CD4-positive, alpha-beta T cell treated with Interleukin-15 for 1 hour (primary cell): ENCODE results near the gene SYNDIG1.

Experiments
- DNase-seq: peaks from one replicate; pipeline ENCODE4 v3.0.0-alpha.2; 2020

SYNDIG1 gene

DNA sequence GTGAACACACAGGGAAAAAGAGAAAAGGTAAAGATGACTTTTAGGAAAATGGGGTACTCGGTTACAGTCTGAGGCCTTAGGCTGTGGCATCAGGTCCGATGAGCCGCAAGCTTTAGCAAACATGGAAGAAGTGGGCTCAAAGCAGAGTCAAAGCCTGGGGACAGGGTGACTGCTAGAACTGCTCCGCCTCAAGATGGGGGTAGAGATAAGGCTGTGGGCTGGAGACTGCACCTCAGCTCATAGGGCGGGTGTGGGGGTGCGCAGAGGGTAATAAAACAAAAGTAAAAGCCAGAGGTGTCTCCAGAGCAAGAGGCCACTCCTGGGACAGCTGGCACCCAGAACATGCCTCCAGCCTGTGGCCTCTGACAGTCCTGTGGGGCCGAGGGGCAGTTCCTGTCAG is 21.3 kb upstream of the SYNDIG1 start:
- DNase-seq = no peak

DNA sequence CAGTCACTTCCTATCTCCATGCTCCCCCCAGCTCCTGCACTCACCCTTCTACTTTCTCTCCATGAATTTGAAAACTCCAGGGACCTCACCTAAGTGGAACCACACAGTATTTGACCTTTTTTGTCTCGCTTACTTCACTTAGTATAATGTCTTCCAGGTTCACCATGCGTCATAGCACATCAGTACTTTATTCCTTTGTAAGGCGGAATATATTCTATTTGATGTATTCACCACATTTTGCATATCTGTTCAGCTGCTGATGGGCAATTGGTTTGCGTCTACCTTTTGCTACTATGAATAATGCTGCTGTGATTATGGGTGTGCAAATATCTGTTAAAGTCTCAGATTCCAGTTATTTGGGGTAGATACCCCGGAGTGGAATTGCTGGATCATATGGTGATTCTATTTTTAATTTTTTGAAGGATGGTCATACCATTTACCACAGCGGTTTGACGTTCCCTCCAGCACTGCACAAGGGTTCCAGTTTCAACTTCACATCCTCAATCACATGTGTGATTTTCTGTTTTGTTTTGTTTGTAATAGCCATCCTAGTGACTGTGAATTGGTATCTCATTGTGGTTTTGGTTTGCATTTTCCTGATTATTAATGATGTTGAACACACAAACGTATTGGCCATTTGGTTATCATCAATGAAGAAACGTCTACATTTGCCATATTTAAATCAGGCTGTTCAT is 20.3 kb upstream of the SYNDIG1 start:
- DNase-seq = no peak

DNA sequence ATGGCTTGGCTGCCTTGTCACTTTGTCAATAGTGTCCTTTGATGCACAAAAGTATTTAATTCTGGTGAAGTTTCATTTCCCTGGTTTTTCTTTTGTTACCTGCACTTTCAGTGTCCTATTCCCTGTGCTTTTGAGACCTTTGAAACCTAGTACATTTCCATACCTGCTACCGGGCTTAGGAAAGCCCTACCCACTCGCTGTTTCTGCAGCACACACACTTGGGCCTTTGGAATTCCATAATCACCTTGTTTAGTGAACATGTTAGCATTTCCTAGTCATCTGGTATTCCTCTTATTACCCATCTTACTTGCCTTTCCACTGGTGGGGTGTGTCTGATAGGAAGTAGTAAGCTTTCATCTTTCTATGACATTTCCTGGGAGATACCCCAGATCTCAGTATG is 19.3 kb upstream of the SYNDIG1 start:
- DNase-seq = no peak

DNA sequence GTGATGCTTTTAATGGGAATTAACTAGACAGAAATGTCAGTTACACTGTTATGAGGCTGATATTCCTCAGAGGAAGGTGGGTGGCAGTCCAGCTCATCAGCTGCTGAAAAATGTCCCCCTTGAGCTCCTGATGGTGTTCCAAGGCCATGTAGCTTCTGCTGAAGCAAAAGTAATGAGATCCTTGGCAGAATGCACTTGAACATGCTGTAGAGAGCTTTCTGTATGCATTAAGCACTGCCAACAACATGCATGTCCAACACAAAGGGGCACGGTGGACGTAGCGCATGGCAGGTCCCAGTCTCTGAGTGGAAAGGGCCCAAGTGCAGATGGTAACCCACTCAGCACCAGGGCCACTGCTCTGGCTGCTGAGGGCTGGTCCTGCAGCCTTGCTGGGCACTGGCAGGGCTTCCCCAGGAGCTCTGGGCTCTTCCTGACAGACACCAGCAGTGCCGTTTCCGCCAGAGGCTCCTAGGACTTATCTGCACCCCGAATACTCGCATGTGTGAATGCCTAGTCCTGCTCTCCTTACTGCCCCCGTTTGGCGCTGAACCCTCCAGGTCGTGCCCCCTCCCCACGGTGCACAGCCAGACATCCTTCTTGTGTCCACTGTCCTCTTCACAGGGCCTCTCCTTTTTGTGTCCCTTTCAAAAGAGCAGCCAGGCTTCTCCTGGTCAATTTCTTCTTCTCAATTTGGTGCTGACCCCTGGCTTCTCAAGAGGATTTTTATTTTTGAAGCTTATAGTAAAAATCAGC is 18.6 kb upstream of the SYNDIG1 start:
- DNase-seq = no peak

DNA sequence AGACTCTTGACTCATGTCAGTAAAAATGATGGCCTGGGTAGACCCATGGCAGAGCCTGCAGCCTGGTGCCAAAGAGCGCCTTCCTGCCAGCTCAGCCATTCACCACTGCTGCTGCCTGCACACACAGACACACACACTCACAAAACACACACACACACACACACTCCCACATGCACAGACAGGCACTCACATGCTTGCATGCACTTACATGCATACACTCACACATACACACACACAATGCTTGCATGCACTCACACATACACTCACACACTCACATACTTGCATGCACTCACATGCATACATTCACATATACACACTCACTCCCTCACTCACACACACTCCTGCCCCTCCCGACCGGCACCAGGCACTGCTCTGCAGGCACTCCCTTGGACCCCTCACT is 18.0 kb upstream of the SYNDIG1 start:
- DNase-seq = no peak

DNA sequence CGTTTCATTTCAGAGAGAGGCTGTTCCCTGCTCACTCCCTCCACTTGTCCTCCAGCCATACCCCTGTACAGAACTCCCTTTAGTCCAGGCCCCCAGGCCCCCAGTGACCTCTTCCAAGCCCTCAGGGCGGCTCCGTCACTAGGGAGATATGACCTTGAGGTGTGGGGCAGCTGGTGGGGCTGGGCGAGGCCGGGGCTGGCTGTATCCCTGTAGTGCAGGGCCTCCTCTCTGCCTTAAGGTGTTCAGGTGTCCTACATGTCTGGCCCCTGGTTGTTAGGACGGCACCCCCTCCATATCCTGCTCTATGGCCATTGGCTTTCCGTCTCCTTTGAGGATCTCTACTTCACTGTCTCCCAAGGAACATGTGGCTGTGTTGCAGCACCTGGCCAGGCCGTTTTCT is 17.4 kb upstream of the SYNDIG1 start:
- DNase-seq = no peak

DNA sequence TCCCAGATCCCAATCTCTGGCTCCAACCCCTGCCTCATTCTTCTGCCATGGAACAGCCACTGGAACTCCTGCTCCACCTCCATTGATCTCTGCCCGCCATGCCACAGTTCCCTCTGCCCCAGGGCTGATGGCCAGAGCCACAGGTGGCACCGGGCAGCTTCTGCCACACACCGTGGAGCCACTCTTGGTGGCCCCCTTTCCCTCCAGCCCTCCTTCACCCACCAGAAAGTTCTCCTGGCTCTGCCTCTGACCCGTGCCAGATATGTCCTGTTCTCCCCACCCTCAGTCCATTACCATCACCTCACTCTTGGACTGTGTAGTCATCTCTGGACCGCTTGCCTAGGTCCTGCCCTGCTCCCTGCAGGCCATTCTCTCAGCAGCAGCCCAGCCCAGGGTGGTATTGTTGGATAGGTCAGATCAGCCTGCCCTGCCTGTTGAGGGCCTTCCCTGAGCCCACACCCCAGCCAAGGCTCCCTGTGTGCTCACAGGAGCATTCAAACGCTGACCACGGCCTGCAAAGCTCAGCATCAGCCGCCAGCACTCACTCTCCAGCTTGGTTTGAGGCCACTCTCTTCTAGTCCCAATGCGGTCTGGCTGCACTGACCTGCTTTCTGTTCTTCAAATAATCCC is 16.8 kb upstream of the SYNDIG1 start:
- DNase-seq = no peak

DNA sequence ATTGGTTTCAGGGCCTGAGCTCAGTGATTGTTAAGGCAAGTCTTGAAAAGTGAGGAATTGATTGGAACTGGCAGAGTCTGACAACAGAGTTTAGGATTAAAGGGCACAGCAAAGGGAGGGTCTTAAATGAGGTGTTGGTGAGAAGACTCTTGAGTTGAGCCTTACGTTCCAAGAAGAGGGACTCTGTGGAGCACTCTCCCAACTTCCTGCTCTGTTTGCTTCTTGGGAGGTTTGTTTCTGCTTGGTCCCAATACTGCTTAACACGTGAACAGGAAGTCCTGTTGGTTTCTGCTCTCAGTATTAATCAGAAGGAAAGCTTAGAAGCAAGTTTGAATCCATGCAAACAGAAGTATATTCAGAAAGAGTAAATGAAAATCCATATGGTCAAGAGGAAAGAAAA is 15.6 kb upstream of the SYNDIG1 start:
- DNase-seq = no peak

DNA sequence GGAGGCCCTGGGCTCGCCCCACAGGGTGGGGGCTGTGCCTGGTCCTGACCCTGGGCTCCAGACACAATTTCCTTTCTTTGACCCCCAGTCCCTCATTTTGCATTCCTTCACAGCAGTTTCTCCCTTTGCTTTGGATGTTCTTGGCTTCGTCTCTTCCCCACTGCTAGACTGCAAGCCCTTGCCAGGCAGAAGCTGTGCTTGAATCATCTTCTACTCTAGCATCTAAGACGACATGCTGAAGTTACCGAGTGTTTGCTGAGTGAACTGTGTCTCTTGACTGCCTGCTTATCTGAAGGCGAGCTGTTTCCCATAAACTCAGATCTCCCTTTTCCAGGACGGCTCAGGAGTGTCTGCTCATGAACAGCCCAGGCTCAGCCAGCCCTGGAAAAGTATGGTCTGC is 14.3 kb upstream of the SYNDIG1 start:
- no peak for DNase-seq

DNA sequence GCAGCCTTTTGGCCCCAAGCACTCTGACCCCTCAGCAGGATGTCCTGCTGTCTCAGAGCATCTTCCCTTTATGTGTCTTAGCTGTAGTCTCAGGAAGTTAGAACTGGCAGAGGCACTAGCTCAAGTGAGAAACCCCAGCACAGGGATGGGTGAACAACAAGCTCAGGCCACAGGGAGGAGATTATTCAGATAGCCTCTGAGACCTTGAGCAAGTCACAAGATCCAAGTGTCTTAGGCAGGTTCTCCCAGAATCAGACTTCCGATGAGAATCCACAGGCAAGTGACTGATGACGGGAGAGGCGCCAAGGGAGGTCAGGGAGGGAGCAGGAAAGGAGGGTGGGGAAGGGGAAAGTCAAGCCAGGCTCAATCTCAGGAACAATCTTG is 13.0 kb upstream of the SYNDIG1 start:
- no peak for DNase-seq

DNA sequence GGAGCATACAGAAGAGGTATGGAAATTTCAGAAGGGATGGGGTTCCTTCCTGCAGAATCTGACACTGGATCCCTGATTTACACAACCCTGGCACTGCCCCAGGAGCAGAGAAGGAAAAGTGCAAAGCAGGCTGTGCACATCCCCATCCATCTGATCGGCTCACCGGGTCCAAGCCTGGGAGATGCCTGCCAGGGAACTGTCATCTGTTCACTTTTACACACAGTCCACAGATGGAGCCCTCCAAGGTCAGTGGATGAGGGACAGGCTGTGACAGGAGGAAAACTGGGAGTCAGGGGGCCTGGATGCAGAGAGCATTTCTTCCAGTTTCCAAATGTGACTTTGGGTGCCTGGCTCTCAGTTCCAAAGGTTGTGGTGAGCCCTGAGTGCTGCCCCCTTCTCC is 11.0 kb upstream of the SYNDIG1 start:
- no peak for DNase-seq

DNA sequence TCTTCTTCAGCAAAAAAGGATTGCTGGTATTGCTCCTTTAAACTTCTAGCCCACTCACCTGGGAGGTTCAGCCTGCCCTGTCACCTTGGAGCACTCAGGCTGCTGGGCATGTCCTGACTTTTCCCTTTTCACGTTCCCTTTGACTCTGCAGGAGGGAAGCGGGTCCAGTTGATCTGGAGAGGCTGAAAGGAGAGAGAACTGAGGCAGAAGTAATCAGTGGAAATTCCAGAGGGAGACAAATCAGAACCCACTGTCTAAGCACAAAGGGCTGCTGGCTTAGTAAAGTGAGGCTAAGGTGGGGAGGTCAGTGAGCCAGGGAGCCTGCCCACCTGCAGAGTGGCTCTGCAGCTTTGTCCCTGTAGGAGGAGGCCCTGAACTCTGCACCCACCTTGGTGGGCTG is 9.7 kb upstream of the SYNDIG1 start:
- no peak for DNase-seq

DNA sequence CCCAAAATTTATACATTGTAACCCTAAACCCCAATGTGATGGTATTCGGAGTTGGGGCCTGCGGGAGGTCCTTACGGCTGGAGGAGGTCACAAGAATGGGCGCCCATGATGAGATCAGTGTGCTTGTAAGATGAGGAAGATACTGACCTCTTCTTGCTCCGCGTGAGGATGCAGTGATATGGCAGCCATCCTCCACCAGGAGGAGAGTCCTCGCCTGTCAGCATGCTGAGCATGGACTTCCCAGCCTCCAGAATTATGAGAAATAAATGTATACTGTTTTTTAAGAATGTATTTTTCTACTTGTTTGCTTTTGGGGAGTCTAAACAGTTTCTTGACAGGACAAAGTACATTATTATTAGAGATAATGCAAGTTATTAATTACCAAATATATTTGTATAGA is 8.7 kb upstream of the SYNDIG1 start:
- no peak for DNase-seq

DNA sequence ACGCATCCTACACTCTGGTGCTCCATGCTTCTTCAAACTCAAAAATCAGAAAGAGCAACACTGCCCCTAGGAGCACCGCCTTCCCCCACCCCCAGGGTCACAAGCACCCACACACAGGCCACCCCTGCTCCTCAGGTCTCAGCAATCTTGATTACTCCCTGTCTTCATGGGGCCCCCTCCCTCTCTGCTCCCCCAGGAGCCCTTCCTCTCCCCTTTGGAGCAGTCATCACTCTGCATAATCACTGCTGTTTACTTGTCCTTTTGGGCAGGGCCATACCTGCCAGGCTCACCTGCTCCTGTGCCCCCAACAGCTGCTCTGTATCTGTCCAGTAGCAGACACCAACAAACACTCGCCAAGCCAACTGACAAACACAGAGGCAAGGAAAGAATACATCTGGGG is 7.6 kb upstream of the SYNDIG1 start:
- no peak for DNase-seq

DNA sequence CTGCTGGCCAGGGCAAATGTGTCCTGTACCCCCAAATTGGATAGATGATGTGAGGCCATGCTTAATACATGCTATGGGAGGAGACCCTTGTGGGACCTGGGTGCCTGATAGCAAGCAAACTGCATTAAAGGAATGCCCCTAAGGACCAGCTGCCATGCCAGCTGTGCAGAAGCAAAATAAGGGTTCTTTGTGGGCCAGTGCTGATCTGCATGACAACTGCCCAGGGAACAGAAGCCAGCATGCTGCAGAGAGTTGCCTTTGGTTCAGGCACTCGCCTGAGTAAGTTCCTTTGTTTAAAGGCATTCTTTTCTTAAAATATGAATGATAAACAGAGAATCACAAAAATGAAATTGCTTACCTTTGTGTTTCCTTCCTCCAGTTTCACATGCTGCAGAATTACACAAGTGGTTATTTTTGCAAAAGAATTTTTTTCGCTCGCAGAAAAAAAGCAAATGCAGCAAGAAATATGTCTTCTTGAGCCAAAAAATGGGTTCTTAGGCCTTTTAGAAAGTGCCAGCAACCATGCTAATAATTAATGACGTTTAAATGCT is 6.9 kb upstream of the SYNDIG1 start:
- DNase-seq = no peak

DNA sequence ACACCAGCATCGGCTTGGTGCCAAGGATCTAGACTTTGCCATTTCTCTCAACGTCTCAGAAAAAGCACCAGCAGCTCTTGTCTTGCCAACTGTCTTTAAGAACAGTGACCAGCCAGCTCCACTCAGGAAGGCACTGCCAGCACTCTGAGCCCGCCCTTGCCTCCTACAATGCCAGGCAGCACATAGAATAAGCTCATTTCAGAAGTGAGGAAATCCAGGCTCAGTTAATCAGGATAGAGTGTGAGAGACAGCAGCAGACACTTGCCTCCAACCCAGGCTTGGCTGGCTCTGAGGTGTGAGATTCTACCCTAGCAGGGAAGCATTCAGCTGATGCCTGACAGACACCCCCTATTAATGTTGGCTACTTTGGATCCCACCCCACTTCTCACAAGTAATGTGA is 4.3 kb upstream of the SYNDIG1 start:
- DNase-seq = no peak

DNA sequence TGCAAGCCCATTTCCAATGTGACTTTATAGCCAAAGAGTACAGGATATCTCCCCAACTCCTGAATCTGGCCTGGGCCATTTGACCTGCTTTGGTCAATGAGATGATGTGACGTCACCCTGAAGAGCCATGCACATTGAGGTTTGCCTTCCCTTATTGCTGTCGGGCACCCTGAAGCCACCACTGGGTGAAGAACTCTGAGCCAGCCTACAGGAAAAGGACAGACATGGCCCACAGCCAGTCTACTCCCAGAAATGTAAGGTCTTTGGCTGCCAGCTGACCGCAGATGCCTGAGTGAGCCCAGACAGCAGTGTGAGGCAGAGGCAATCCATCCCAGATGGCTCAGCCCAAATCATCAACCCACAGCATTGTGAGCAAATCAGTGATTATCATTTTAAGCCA is 3.7 kb upstream of the SYNDIG1 start:
- no peak for DNase-seq

DNA sequence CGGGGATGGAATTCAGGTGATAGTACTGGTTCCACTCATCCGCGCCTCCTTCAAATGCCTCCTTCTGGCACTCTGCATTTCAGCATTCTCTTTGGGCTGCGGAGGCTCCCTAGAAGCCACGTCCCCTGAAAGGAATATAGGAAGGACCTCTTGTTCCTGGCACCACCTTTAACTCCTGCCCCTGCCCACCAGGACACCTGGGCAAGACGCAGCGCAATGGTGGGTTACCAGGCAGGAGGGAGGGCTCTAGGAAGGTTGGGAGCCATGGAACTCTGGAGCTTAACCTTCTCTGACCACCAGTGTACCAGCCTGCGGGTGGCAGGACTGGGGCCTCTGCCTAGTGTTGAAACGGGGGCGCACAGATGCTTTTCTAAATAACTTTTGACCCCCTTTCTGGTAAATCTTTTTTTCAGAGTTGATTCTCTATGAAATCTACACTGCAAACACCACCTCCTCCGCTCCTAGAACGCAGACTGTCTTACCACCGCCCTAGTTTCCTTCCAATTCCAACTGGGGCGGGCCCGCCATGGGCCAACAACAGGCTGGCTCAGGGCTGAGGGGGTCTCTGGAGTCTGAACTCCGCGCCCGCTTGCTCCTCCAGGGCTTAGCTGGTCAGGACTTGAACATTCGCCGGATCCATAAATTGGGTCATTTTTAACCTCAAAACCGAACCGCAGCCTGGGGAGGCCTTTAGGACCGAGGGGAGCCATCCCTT is 871 bp upstream of the SYNDIG1 start:
- no peak for DNase-seq

DNA sequence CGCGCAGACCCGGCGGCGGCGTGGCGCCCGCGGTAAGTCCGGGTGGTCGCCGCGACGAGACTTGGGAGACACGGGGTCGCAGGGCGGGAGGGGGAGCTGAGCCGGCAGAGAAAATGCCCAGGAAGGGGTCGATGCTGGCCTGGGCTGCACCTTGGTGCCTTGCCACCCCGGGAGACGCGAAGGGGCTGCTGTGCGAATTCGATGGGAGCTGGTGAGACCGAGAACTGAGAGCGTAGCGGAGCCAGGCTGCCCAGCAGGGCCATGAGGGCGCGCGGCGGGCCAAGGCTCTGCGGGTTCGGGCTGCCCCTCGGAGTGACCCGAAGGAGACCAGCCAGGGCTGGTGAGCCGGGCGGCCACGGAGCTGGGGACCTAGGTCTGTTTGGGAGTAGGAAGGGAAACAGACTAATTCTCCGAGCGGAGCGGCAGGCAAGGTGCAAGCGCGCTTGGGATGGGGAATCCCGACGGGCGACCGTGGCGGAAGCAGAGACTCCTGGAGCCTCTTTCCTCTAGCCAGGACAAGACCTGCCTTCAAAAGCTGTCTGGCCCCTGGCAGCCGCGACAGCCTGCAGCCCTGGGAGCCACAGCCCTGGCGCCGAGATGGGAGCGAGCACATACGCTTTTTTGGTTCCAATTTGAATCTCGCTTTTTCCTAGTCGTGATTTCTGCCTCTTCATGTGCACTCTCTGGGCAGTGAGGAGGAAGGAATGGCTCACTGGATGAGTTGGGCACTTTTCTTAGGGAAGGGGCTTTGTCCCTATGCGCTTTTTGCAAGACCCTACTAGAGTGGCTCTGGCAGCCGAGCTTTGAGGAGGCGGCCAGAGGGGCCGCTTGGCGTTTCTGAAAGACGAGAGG is 691 bp downstream of the SYNDIG1 start:
- no peak for DNase-seq

DNA sequence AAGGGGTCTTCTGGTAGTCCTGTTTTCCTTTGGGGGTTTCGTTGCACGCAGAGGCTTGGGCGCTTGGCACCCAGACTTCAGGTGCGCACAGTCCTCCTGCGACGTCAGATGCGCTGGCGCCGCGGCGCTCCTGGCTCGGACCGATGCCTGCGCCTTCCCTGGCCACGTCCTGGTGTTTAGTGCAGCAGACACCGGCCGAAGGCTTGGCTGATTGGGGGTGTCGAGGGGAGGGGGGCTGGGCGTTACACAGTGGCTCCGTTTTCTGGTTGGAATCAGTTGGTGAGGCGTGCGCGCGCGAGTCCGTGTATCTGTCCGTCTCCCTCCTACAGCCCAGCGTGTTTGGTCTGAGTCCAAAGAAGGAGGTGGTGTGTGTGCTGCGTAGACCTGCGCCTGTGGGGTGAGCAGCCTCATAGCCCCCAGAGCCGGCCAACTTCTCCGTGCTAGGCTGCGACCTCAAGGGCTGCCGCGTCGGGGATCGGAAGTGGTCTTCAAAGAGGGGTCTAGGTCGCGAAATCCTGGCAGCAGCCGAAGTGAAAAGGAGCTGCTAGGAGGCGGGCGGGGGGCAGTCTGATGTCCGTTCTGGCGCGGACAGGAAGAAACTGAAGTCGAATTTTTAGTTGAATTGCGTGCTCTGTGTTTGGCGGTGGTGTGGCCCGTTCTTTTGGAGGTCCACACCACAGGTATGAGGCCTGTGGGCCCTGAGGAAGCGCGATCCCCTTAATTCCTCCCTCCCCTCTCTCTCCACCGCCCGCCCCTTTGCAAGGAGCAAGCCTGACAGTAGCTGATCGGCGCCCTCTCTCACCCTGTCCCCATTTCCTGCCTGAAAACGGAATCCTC is 1.5 kb downstream of the SYNDIG1 start:
- no peak for DNase-seq

DNA sequence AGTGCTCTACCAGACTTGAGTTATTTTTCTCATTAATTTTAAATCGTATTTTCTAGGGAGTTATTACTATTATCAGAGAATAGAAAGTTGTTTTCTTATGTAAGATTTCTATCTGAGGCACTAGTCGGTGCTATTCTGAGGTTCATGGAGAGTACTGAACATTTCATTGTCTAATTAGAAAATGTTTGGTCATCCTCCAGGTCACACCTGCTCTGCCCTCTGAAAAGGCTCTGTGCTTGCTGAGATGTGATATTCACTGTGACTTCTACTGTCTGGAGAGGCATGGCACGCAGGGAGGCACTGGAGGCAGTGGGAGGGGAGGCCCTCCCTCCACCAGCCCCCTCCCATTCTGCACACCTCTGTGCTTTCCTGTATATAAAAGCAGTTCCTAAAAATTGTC is 3.0 kb downstream of the SYNDIG1 start:
- DNase-seq = no peak
